RPMI8226 (cell line): ENCODE results near the gene RPTOR.

Source experiments
- DNase-seq: peaks from one replicate; pipeline ENCODE4 v3.0.0-alpha.2; 2015

The RPTOR gene

GRCh38 chr17:80904036-80904753, 359.6 kb downstream of the RPTOR start:
- no peak for DNase-seq

- DNase-seq: no peak
Observed at GRCh38 chr17:80905586-80906230, 361.1 kb downstream of the RPTOR start.

GRCh38 chr17:80906364-80907259, 362.0 kb downstream of the RPTOR start:
- no peak for DNase-seq

GRCh38 chr17:80907281-80907680, 362.6 kb downstream of the RPTOR start:
- DNase-seq: no peak

GRCh38 chr17:80908211-80908610, 363.6 kb downstream of the RPTOR start:
- DNase-seq: no peak

- DNase-seq: no peak
Observed at GRCh38 chr17:80908776-80909175, 364.1 kb downstream of the RPTOR start.

GRCh38 chr17:80909635-80910034, 365.0 kb downstream of the RPTOR start:
- DNase-seq: no peak

GRCh38 chr17:80910043-80910442, 365.4 kb downstream of the RPTOR start:
- DNase-seq: no peak

- DNase-seq: no peak
Observed at GRCh38 chr17:80912476-80912875, 367.8 kb downstream of the RPTOR start.

GRCh38 chr17:80913928-80914821, 369.5 kb downstream of the RPTOR start:
- no peak for DNase-seq

- DNase-seq: no peak
Observed at GRCh38 chr17:80916246-80916645, 371.6 kb downstream of the RPTOR start.

GRCh38 chr17:80917716-80918560, 373.3 kb downstream of the RPTOR start:
- DNase-seq: no peak

- no peak for DNase-seq
Observed at GRCh38 chr17:80918731-80919130, 374.1 kb downstream of the RPTOR start.

GRCh38 chr17:80919331-80920311, 375.0 kb downstream of the RPTOR start:
- DNase-seq: no peak

GRCh38 chr17:80920441-80920840, 375.8 kb downstream of the RPTOR start:
- no peak for DNase-seq

GRCh38 chr17:80921159-80921558, 376.5 kb downstream of the RPTOR start:
- DNase-seq: no peak

GRCh38 chr17:80921741-80922579, 377.3 kb downstream of the RPTOR start:
- DNase-seq: no peak

- no peak for DNase-seq
Observed at GRCh38 chr17:80922580-80923160, 378.0 kb downstream of the RPTOR start.
